Gastrocnemius medialis (tissue), 4 donors: ENCODE data around the gene MTHFSD. TPM values are rescaled to one million over a fixed set of nuclear protein-coding genes. Genes with fewer than 3 reads are reported as not detected.

Source experiments
- ATAC-seq, 2 donors: fragments of 150-250 bp; one replicate each; pipeline ENCODE4 v1.9.1; 2016
- DNase-seq, 2 donors: peaks; one replicate each; pipeline ENCODE4 v3.0.0-alpha.2; 2019
- H3K27ac ChIP-seq, 4 donors: fragments of 200-600 bp; sonication (generic); 1 replicate in 1 of 4; 2 replicates in 3 of 4; pipeline ENCODE4 v1.5.1; 2016 to 2018; ENCODE audit warnings: mild to moderate bottlenecking in 2 of 4, moderate library complexity in 1 of 4
- H3K27me3 ChIP-seq, 3 donors: fragments of 200-600 bp; sonication (generic) in 2 of 3; 1 replicate in 1 of 3; 2 replicates in 2 of 3; pipeline versions ENCODE4 v1.5.1 to v1.6.0; 2016 to 2019; ENCODE audit warnings: mild to moderate bottlenecking in 1 of 3, moderate library complexity in 1 of 3
- H3K36me3 ChIP-seq, 2 donors: fragments of 200-600 bp; sonication (generic) in 1 of 2; one replicate each; pipeline ENCODE4 v1.5.1; 2017 to 2018
- H3K4me1 ChIP-seq, 2 donors: fragments of 200-600 bp; sonication (generic) in 1 of 2; one replicate each; pipeline ENCODE4 v1.5.1; 2016 to 2017; ENCODE audit warnings: mild to moderate bottlenecking in 2 of 2
- H3K4me3 ChIP-seq, 4 donors: fragments of 200-600 bp; sonication (generic) in 3 of 4; 1 replicate in 1 of 4; 2 replicates in 3 of 4; pipeline ENCODE4 v1.5.1; 2016 to 2019; ENCODE audit warnings: mild to moderate bottlenecking in 2 of 4
- H3K9me3 ChIP-seq, 3 donors: fragments of 200-600 bp; sonication (generic) in 2 of 3; 1 replicate in 1 of 3; 2 replicates in 2 of 3; pipeline ENCODE4 v1.5.1; 2016 to 2019
- CTCF ChIP-seq, 5 experiments: fragments of 450-650 bp in 3 of 5; fragments of 200-600 bp in 2 of 5; sonication (generic) in 2 of 5; IDR thresholded peaks in 4 of 5; conservative IDR thresholded peaks in 1 of 5; 1 replicate in 4 of 5; 2 replicates in 1 of 5; pipeline ENCODE4 v1.5.1; 2016 to 2019; ENCODE audit warnings: antibody characterized with exemption in 5 of 5, mild to moderate bottlenecking in 3 of 5, moderate library complexity in 3 of 5
- POLR2A ChIP-seq, 2 donors: fragments of 450-650 bp; IDR thresholded peaks; one replicate each; pipeline ENCODE4 v1.6.1; 2017; ENCODE audit warnings: antibody characterized with exemption in 2 of 2, mild to moderate bottlenecking in 2 of 2, moderate library complexity in 2 of 2
- in situ Hi-C, 4 donors: fragments of 200-750 bp; cut with MboI; loops; one replicate each; pipeline versions ENCODE4 v1.15.0 to v1.8.0; 2017; ENCODE audit warnings: low sequenced_read_pairs in 4 of 4
- intact Hi-C: fragments of 100-400 bp; cut with DNase I; formaldehyde crosslinking; loops from one replicate; pipeline ENCODE4 v1.15.1; 2023; ENCODE audit warnings: low total_unique reads
- total RNA-seq, 4 donors: library from RNA; depleted of rRNA; stranded (reverse); fragments of >200 nt; gene quantifications; one replicate each; pipeline versions ENCODE4 v1.1.0 to v1.2.3, GENCODE V29; 2016

The MTHFSD gene
- total RNA-seq, 4 donors from 2014 or later = 10.9 to 31.2 (median 16.0) TPM

GRCh38 chr16:86542756-86543750, 12.0 kb downstream of the MTHFSD start:
- in situ Hi-C loops (loop anchor here in 1 of 4 donors (25.0 kb wide), 1 partner anchor 731 kb away; no protein-coding TSS in a partner anchor), intact Hi-C loops (no loop called here)
- Histone ChIP-seq H3K4me1 (peaks cover 0 to 2% of the 10 kb centered on the region in 2 donors), H3K27ac (no peak overlapping the region), H3K27me3 (no peaks in the 10 kb centered on the region), H3K4me3 (no peak overlapping the region), H3K9me3 (no peaks in the 10 kb centered on the region), H3K36me3 (peaks cover 0 to 76% of the 10 kb centered on the region in 2 donors)
- DNase-seq = no peak
- no peak for ATAC-seq
- TF ChIP-seq POLR2A (IDR thresholded peaks at IDR 0.05) = no peak
- no peak for TF ChIP-seq CTCF (IDR thresholded peaks at IDR 0.05 in 4 of 5, conservative IDR thresholded peaks at IDR 0.05 in 1 of 5)

- no peak for ATAC-seq
- Histone ChIP-seq H3K27me3 (no peaks in the 10 kb centered on the region), H3K9me3 (no peaks in the 10 kb centered on the region), H3K36me3 (peaks cover 0 to 79% of the 10 kb centered on the region in 2 donors), H3K27ac (no peak overlapping the region), H3K4me3 (no peak overlapping the region), H3K4me1 (no peaks in the 10 kb centered on the region)
- TF ChIP-seq POLR2A (IDR thresholded peaks at IDR 0.05) (no peak), CTCF (IDR thresholded peaks at IDR 0.05 in 4 of 5, conservative IDR thresholded peaks at IDR 0.05 in 1 of 5) (no peak)
- intact Hi-C loops = no loop called here
- in situ Hi-C loops = loop anchor here in 1 of 4 donors (25.0 kb wide), 1 partner anchor 729 kb away; no protein-coding TSS in a partner anchor
- DNase-seq = no peak
Measured at GRCh38 chr16:86541560-86541959, 13.5 kb downstream of the MTHFSD start.

- no peak for DNase-seq
- no peak for ATAC-seq
- Histone ChIP-seq H3K27ac (no peak overlapping the region), H3K4me1 (no peaks in the 10 kb centered on the region), H3K36me3 (peaks cover 0 to 82% of the 10 kb centered on the region in 2 donors), H3K27me3 (no peaks in the 10 kb centered on the region), H3K9me3 (no peaks in the 10 kb centered on the region), H3K4me3 (no peak overlapping the region)
- TF ChIP-seq POLR2A (IDR thresholded peaks at IDR 0.05) = no peak
- TF ChIP-seq CTCF (IDR thresholded peaks at IDR 0.05 in 4 of 5, conservative IDR thresholded peaks at IDR 0.05 in 1 of 5) = no peak
- in situ Hi-C loops (loop anchor here in 1 of 4 donors (25.0 kb wide), 1 partner anchor 729 kb away; no protein-coding TSS in a partner anchor), intact Hi-C loops (no loop called here)
Measured at GRCh38 chr16:86540894-86541293, 14.1 kb downstream of the MTHFSD start.

GRCh38 chr16:86538196-86538780, 16.7 kb downstream of the MTHFSD start:
- H3K27ac ChIP-seq = no peak overlapping the region
- H3K9me3 ChIP-seq = no peaks in the 10 kb centered on the region
- H3K4me1 ChIP-seq = peaks cover 0 to 6% of the 10 kb centered on the region in 2 donors
- no peak for TF ChIP-seq CTCF (IDR thresholded peaks at IDR 0.05 in 4 of 5, conservative IDR thresholded peaks at IDR 0.05 in 1 of 5)
- TF ChIP-seq POLR2A (IDR thresholded peaks at IDR 0.05) = no peak
- no peak overlapping the region for H3K4me3 ChIP-seq
- intact Hi-C loops = no loop called here
- H3K36me3 ChIP-seq = peaks cover 0 to 68% of the 10 kb centered on the region in 2 donors
- DNase-seq = no peak
- in situ Hi-C loops = loop anchor here in 1 of 4 donors (25.0 kb wide), 1 partner anchor 726 kb away; no protein-coding TSS in a partner anchor
- no peak for ATAC-seq
- H3K27me3 ChIP-seq = no peaks in the 10 kb centered on the region
